ENCODE measurements around the gene TMEM161A.
"Not testable (repeated sequence)": the region's sequence is repeated elsewhere in the genome, so short reads cannot be mapped to it uniquely, and the experiment has no call there.

The TMEM161A gene

DNA sequence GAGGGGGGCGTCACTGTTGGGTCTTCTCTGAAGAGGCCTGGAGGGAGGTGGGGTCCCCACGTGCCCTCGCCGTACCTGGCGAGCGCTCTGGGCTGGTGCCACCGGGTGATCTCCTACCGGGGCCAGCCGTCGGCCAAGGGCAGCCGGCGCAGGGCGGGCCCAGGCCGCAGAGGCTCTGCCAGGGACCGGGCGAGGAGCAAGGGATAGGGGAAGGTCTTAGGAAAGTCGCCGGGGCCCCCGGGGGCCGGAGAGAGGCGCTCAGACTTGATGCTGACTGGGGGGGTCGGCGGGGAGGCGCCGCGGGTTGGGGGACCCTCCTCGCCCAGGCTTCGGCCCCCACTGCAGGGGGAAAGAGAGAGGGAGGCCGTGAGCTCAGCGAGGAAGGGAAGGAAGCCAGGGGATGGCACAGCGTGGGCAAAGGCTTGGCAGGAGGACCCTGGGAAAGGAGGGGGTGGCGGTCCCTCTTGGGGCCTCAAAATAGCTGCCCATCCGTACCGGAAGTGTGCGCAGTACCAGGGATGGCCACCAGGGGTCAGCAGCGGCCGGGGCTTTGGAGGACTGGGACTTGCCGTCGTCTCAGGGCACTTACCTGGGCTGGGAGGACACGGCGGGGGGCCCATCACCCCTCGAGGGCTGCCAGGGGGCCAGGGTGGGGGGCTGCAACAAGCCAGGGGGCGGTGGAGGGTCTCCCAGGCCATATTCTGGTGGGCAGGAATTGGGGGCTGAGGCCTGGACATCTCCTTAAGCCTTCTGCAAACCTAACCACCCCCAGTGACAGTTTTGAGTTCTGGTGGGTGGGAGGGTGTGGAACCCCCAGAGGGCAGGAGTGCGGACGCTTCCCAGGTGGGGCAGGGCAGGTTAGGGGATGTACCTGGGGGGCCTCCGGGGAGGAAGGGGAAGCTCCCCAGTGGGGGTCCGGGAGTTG is 7.7 kb upstream of the TMEM161A start:
- Mint-ChIP-seq H3K27ac (no peak overlapping the region), H3K36me3 (ENCODE audit: low read depth) (peaks cover 7% of the 10 kb centered on the region), H3K4me3 (no peak overlapping the region), H3K27me3 (ENCODE audit: low read depth) (no peaks in the 10 kb centered on the region), H3K4me1 (ENCODE audit: low read depth) (no peaks in the 10 kb centered on the region), H3K9me3 (no peaks in the 10 kb centered on the region)

GRCh38 chr19:19145281-19145680 is 7.0 kb upstream of the TMEM161A start:
- peak overlapping the region; percentile 43 for H3K27ac Mint-ChIP-seq

DNA sequence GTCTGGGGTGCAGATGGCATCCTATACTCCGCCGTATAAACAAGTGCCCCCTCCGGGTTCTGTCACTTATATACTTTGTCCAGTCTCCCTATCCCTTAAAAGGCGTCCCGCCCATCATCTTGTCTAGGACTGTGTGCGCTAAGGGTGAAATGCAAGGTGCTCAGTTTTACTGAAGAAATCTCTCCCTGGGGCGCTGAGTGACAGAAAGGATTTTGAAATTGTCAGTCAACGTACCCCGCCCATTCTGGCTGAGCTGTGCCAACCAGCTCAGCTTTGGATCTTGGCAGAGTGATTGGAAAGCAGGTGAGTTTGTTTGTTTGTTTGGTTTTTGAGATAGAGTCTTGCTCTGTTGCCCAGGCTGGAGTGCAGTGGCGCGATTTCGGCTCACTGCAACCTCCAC is 4.1 kb upstream of the TMEM161A start:
- Mint-ChIP-seq H3K4me3 (no peak overlapping the region), H3K4me1 (ENCODE audit: low read depth) (peaks cover 21% of the 10 kb centered on the region), H3K27me3 (ENCODE audit: low read depth) (no peaks in the 10 kb centered on the region), H3K36me3 (ENCODE audit: low read depth) (no peaks in the 10 kb centered on the region), H3K9me3 (no peaks in the 10 kb centered on the region), H3K27ac (no peak overlapping the region)

More at GRCh38 chr19:19145281-19145680, 7.0 kb upstream of the TMEM161A start:
- Mint-ChIP-seq H3K4me1 (ENCODE audit: low read depth) (no peaks in the 10 kb centered on the region), H3K4me3 (no peak overlapping the region), H3K27me3 (ENCODE audit: low read depth) (no peaks in the 10 kb centered on the region), H3K36me3 (ENCODE audit: low read depth) (peaks cover 7% of the 10 kb centered on the region), H3K9me3 (no peaks in the 10 kb centered on the region)

DNA sequence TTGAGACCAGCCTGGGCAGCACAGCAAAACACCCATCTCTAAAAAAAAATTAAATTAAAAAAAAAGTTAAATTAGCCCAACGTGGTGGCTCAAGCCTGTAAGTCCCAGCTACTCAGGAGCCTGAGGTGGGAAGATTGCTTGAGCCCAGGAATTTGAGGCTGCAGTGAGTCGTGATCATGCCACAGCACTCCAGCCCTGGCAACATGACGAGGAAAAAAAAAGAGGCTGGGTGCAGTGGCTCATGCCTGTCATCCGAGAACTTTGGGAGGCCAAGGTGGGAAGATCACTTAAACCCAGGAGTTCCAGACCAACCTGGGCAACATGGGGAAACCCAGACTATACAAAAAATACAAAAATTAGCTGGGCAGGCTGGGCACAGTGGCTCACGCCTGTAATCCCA is 2.2 kb upstream of the TMEM161A start:
- no peaks in the 10 kb centered on the region for H3K9me3 Mint-ChIP-seq
- H3K27ac Mint-ChIP-seq: no peak overlapping the region
- H3K27me3 Mint-ChIP-seq (ENCODE audit: low read depth): no peaks in the 10 kb centered on the region
- no peak overlapping the region for H3K4me3 Mint-ChIP-seq
- H3K4me1 Mint-ChIP-seq (ENCODE audit: low read depth): peaks cover 25% of the 10 kb centered on the region
- no peaks in the 10 kb centered on the region for H3K36me3 Mint-ChIP-seq (ENCODE audit: low read depth)

DNA sequence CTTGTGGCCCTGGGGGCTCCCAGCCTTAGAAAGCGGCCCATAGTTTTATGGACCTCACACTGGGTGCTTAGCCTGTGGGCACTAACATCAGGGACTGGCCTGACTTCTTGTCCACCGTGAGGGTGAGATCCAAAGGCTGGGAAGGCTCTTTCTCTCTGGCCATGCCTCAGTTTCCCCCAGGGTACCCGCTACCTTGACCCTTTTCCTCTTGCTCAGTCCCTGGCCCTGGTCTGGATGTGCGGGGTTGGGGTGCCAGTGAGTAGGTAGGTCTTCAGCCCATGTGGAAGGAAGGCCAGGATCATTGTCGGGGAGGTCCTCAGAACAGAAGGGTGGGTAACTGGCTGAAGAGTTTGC is 1.6 kb upstream of the TMEM161A start:
- Mint-ChIP-seq H3K27ac (no peak overlapping the region), H3K4me3 (no peak overlapping the region), H3K36me3 (ENCODE audit: low read depth) (no peaks in the 10 kb centered on the region), H3K9me3 (no peaks in the 10 kb centered on the region), H3K27me3 (ENCODE audit: low read depth) (no peaks in the 10 kb centered on the region), H3K4me1 (ENCODE audit: low read depth) (peaks cover 28% of the 10 kb centered on the region)

GRCh38 chr19:19137556-19138108 is 646 bp downstream of the TMEM161A start:
- peaks cover 28% of the 10 kb centered on the region for H3K4me1 Mint-ChIP-seq (ENCODE audit: low read depth)
- H3K9me3 Mint-ChIP-seq: no peaks in the 10 kb centered on the region

GRCh38 chr19:19135713-19136112 is 2.6 kb downstream of the TMEM161A start:
- Mint-ChIP-seq H3K36me3 (ENCODE audit: low read depth) (peaks cover 13% of the 10 kb centered on the region), H3K4me1 (ENCODE audit: low read depth) (peaks cover 28% of the 10 kb centered on the region)
- H3K4me3 Mint-ChIP-seq; H3K9me3 Mint-ChIP-seq; H3K27me3 Mint-ChIP-seq (ENCODE audit: low read depth); H3K27ac Mint-ChIP-seq: not testable (repeated sequence)

More at GRCh38 chr19:19137556-19138108, 646 bp downstream of the TMEM161A start:
- H3K36me3 Mint-ChIP-seq (ENCODE audit: low read depth): peaks cover 3% of the 10 kb centered on the region
- H3K27ac Mint-ChIP-seq: peak overlapping the region; percentile 96
- no peaks in the 10 kb centered on the region for H3K27me3 Mint-ChIP-seq (ENCODE audit: low read depth)
- H3K4me3 Mint-ChIP-seq: peak overlapping the region; percentile 98

GRCh38 chr19:19134687-19135158 is 3.6 kb downstream of the TMEM161A start:
- peaks cover 8% of the 10 kb centered on the region for H3K9me3 Mint-ChIP-seq
- no peak overlapping the region for H3K27ac Mint-ChIP-seq
- peaks cover 13% of the 10 kb centered on the region for H3K36me3 Mint-ChIP-seq (ENCODE audit: low read depth)
- no peaks in the 10 kb centered on the region for H3K27me3 Mint-ChIP-seq (ENCODE audit: low read depth)
- H3K4me1 Mint-ChIP-seq (ENCODE audit: low read depth): peaks cover 28% of the 10 kb centered on the region
- no peak overlapping the region for H3K4me3 Mint-ChIP-seq

DNA sequence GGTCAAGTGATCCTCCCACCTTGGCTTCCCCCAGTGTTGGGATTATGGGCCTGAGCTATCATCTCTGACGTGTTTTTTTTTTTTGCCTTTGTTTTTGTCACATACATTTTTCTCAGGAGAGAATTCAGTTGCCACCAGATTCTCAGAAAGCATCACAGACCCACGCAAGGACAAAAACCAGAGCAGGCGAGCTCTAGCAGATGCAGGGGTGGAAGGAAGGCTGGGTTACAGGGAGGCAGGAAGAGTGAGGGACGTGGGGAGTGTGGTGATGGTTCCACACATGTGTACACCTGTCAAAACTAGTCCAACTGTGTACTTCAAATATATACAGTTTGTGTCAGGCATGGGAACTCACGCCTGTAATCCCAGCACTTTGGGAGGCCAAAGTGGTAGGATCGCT is 4.3 kb downstream of the TMEM161A start:
- peaks cover 8% of the 10 kb centered on the region for H3K9me3 Mint-ChIP-seq
- no peak overlapping the region for H3K27ac Mint-ChIP-seq
- H3K36me3 Mint-ChIP-seq (ENCODE audit: low read depth): peaks cover 13% of the 10 kb centered on the region
- H3K4me3 Mint-ChIP-seq: no peak overlapping the region
- peaks cover 22% of the 10 kb centered on the region for H3K4me1 Mint-ChIP-seq (ENCODE audit: low read depth)
- no peaks in the 10 kb centered on the region for H3K27me3 Mint-ChIP-seq (ENCODE audit: low read depth)

DNA sequence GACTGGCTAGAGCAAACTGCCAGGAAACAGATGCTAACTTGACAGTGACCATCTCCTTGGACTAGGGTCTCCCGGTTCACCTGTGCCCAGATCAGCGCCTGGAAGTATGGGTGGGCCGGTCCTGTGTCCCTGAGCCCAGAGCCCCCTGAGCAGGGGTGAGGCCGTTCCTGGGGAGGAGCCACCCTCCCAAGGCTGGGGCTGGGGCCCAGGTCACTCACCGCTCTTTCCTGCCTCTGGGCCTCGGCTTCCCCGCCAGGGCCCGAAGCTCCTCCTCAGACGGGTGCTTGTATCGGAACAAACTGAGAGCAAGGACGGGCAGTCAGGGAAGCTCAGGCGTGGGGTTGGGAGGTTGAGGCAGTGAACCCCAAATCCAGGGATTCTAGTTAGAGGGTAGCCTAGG is 5.4 kb downstream of the TMEM161A start:
- Mint-ChIP-seq H3K36me3 (ENCODE audit: low read depth) (peaks cover 14% of the 10 kb centered on the region), H3K27me3 (ENCODE audit: low read depth) (no peaks in the 10 kb centered on the region), H3K27ac (no peak overlapping the region), H3K4me1 (ENCODE audit: low read depth) (peaks cover 11% of the 10 kb centered on the region), H3K4me3 (no peak overlapping the region), H3K9me3 (peaks cover 8% of the 10 kb centered on the region)

DNA sequence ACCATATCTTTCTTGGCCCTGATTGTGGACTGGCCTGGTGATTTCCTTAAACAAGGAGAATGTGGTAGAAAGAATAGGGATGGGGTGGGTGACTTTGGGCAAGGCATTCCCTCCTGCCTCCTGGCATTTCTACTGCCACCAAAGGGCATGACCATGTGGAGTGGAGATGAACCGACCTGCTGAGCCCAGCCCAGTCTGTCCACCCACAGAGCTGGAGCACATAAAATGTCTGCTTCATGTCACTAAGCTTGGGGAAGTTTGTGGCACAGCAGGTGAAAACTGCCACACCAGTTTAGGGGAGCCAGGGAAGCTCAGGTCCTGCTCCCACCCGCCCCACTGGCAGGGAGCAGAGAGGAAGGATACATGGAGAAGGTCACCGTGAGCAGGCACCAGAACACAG is 6.3 kb downstream of the TMEM161A start:
- peaks cover 15% of the 10 kb centered on the region for H3K36me3 Mint-ChIP-seq (ENCODE audit: low read depth)
- H3K4me3 Mint-ChIP-seq: no peak overlapping the region
- no peak overlapping the region for H3K27ac Mint-ChIP-seq
- peaks cover 5% of the 10 kb centered on the region for H3K4me1 Mint-ChIP-seq (ENCODE audit: low read depth)
- peaks cover 8% of the 10 kb centered on the region for H3K9me3 Mint-ChIP-seq
- no peaks in the 10 kb centered on the region for H3K27me3 Mint-ChIP-seq (ENCODE audit: low read depth)

DNA sequence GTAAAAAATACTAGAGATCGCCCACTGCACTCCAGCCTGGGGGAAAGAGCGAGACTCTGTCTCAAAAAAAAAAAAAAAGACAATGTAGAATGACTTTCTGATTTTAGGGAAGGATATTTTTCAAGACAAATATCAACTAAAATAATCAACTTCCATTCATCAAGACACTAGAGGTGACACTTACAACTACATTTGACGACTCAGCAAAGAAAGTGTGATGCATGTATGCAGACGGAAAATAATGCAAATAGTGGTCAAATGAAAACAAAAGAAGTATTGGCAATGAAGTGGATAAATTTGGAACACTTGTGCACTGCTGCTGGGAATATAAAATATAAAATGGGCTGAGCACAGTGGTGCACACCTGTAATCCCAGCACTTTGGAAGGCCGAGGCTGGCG is 12.2 kb downstream of the TMEM161A start:
- no peak overlapping the region for H3K27ac Mint-ChIP-seq
- no peaks in the 10 kb centered on the region for H3K27me3 Mint-ChIP-seq (ENCODE audit: low read depth)
- H3K9me3 Mint-ChIP-seq: peaks cover 6% of the 10 kb centered on the region
- H3K4me3 Mint-ChIP-seq: no peak overlapping the region
- H3K36me3 Mint-ChIP-seq (ENCODE audit: low read depth): peaks cover 9% of the 10 kb centered on the region
- no peaks in the 10 kb centered on the region for H3K4me1 Mint-ChIP-seq (ENCODE audit: low read depth)

DNA sequence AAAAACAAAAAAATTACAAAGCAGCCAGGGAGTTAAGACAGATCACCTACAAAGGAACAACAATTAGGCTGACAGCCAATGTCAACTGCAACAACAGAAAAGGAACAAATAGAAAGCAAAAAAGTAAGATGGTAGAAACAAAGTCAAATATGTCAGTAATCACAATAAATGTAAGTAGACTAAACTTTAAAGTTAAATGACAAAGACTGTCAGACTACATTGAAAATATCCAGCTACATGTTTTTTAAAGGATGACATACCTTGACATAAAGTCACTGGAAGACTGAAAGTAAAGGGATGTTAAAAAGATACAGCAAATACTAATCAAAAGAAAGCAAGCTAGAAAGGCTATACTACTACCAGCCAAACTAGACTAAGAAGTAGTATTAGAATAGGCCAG is 14.9 kb downstream of the TMEM161A start:
- peaks cover 6% of the 10 kb centered on the region for H3K9me3 Mint-ChIP-seq
- no peaks in the 10 kb centered on the region for H3K27me3 Mint-ChIP-seq (ENCODE audit: low read depth)
- H3K27ac Mint-ChIP-seq: no peak overlapping the region
- no peaks in the 10 kb centered on the region for H3K4me1 Mint-ChIP-seq (ENCODE audit: low read depth)
- H3K36me3 Mint-ChIP-seq (ENCODE audit: low read depth): peaks cover 16% of the 10 kb centered on the region
- H3K4me3 Mint-ChIP-seq: no peak overlapping the region

- Mint-ChIP-seq H3K9me3 (peaks cover 6% of the 10 kb centered on the region), H3K36me3 (ENCODE audit: low read depth) (peaks cover 15% of the 10 kb centered on the region), H3K4me1 (ENCODE audit: low read depth) (no peaks in the 10 kb centered on the region), H3K27ac (no peak overlapping the region), H3K27me3 (ENCODE audit: low read depth) (no peaks in the 10 kb centered on the region), H3K4me3 (no peak overlapping the region)
Measured at GRCh38 chr19:19122902-19123301, 15.4 kb downstream of the TMEM161A start.

DNA sequence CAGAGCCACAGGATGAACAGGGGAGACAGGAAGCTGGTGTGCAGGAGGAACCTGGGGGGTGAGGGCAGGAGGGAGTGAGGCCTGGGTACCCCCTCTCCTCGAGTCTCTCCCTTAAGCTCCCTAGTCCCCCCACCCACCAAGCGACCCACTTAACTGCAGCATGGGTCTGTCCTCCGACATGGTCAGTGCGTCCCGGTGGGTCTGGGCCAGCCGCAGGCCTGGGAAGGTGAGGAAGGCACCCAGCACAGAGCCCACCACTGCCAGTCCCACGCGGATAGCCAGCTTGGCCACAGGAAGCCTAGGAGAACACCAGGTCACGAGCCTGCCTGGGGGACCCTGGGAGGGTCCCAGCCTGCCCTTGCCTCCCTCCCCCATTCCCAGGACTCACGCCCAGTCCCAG is 16.9 kb downstream of the TMEM161A start:
- Mint-ChIP-seq H3K4me3 (no peak overlapping the region), H3K27ac (no peak overlapping the region), H3K27me3 (ENCODE audit: low read depth) (no peaks in the 10 kb centered on the region), H3K36me3 (ENCODE audit: low read depth) (peaks cover 14% of the 10 kb centered on the region), H3K9me3 (peaks cover 6% of the 10 kb centered on the region), H3K4me1 (ENCODE audit: low read depth) (no peaks in the 10 kb centered on the region)

Measured in T-helper 1 cell treated with Interleukin-12 subunit alpha and Interleukin-12 subunit beta and Interleukin-4 antibody, amounts not matched to agents 30 μg/mL and 1 μg/mL, for 36 hours (primary cell).